GM12875 (cell line): Measurements from ENCODE around the gene FAM117B.

Experiments used
- H3K4me3 ChIP-seq: one replicate; pipeline ENCODE4 v1.5.1; 2011; ENCODE audit warnings: low read depth, low read length, control low read depth
- CTCF ChIP-seq: IDR thresholded peaks from 2 replicates; pipeline ENCODE4 v1.5.1; 2011; ENCODE audit warnings: low read depth, mild to moderate bottlenecking, control low read depth, inconsistent platforms, low read length, moderate library complexity, borderline replicate concordance; ENCODE audit not compliant: insufficient read depth

The FAM117B gene

GRCh38 chr2:202758604-202759003, 123.8 kb downstream of the FAM117B start:
- no peak for TF ChIP-seq CTCF
- no peak overlapping the region for H3K4me3 ChIP-seq

GRCh38 chr2:202760848-202761247, 126.1 kb downstream of the FAM117B start:
- no peak for TF ChIP-seq CTCF
- no peak overlapping the region for H3K4me3 ChIP-seq

DNA sequence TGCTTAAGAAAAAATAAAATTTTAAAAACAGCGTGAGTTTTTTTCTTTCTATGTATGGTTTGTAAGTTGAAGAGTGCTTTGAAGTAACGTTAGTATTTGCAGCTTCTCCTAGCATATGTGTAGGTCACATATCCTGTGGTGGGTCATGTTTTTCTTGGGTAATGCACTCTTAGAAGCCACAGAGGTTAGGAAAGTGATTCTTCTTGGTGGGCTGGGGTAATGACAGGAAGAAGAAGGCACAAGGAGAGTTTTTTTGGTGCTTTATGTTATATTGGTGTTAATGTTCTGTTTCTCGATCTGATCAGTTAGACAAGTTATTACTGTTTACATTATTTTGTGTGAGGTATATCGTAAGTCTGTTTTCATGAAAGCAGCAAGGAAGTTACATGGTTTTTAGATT, 127.8 kb downstream of the FAM117B start:
- no peak overlapping the region for H3K4me3 ChIP-seq
- no peak for TF ChIP-seq CTCF

DNA sequence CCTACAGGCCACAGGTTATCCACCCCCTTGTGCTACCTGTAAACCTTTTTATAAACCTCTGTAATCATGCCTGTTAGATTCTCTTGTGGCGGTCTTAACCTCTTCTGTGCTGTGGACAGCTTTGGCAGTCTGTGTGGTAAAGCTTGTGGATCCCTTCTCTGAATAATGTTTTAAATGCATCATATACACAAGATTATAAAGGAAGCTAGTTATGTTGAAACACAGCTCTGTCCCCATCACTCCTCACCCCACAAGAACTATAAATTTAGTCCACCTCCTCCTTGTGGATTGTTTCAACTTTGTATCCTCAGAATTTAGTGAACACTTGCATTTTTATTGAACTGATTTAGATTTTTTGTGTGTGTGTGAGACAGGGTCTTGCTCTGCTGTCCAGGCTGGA, 129.1 kb downstream of the FAM117B start:
- H3K4me3 ChIP-seq: no peak overlapping the region
- TF ChIP-seq CTCF: no peak

DNA sequence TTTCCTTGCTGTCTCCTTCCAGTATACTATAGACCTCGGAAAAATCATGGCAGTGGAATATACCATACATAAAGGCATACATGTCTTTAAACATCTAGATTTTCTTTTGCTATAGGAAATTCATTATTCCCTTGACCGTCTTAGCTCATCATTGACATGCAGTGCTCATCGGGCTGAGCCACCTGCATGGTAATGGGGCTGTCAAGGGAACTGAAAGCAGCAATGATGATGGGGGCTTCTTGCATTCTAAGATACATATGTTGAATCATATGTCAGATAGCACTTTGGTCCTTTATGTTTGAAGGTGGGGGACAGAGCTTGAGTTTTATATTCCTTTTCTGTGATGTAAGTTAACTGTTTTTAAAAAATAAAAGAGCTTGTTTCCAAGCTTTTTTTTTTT, 130.2 kb downstream of the FAM117B start:
- TF ChIP-seq CTCF: no peak
- no peak overlapping the region for H3K4me3 ChIP-seq

DNA sequence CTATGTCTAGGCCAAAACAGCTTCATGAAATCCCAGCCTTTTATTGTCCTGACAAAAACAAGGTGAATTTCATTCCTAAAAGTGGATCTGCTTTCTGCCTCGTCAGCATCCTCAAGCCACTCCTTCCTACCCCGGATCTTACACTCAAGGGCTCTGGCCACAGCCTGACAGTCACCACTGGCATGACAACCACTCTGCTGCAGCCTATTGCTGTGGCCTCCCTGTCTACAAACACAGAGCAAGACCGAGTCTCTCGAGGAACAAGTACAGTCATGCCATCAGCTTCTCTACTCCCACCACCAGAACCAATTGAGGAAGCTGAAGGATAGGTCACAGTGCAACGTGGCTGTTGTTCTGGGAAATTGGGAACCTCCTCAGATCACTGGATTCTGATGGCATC, 130.7 kb downstream of the FAM117B start:
- TF ChIP-seq CTCF: no peak
- H3K4me3 ChIP-seq: no peak overlapping the region

DNA sequence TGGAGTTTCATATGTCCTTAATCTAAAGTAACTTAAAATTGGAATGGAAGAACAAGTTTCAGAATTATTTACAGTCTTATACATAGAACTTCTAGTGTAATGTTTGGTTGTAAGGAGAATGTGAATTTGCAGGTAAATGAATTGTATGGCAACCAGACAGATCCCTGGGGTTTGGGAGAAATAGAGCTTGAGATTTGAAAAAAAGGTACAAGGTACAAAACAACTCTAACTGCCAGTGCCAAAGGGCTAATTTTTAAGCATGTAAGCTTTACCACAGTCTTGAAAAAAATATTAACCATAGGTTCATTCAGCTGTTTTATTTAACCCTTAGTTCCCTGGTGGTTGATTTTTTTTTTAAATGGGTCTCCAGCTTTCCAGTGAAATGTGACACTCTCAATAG, 133.5 kb downstream of the FAM117B start:
- no peak for TF ChIP-seq CTCF

More for the DNA sequence above, 133.5 kb downstream of the FAM117B start:
- H3K4me3 ChIP-seq: no peak overlapping the region
